Stimulated activated effector memory CD8-positive, alpha-beta T cell treated with anti-CD3 and anti-CD28 coated beads, Interleukin-12 subunit alpha, Interleukin-12 subunit beta, amount 100 ng/mL, for 72 hours (primary cell): Measurements from ENCODE around the gene TNRC6A.
"Not testable (repeated sequence)": the region's sequence is repeated elsewhere in the genome, so short reads cannot be mapped to it uniquely, and the experiment has no call there.

ENCODE experiments used
- ATAC-seq: fragments of 150-1000 bp; cut with Tn5 transposase; 2 replicates; pipeline ENCODE4 v1.10.0; 2021
- DNase-seq, 2 donors: peaks; one replicate each; pipeline ENCODE4 v3.0.0; 2021 to 2022; ENCODE audit warnings: low spot score in 2 of 2
- H3K27ac Mint-ChIP-seq: one replicate; pipeline ENCODE4 v1.8.0; 2022; ENCODE audit warnings: mild to moderate bottlenecking, mixed read lengths
- H3K36me3 Mint-ChIP-seq: one replicate; pipeline ENCODE4 v1.8.0; 2022; ENCODE audit warnings: mild to moderate bottlenecking, mixed read lengths
- H3K4me1 Mint-ChIP-seq: one replicate; pipeline ENCODE4 v1.8.0; 2022; ENCODE audit warnings: mixed read lengths
- H3K4me3 Mint-ChIP-seq: one replicate; pipeline ENCODE4 v1.8.0; 2022; ENCODE audit warnings: mild to moderate bottlenecking, mixed read lengths
- H3K9me3 Mint-ChIP-seq: one replicate; pipeline ENCODE4 v1.8.0; 2022; ENCODE audit warnings: mixed read lengths

Gene TNRC6A

GRCh38 chr16:24807301-24807700, 77.8 kb downstream of the TNRC6A start:
- no peak for ATAC-seq
- Mint-ChIP-seq H3K9me3 (no peaks in the 10 kb centered on the region), H3K4me1 (no peaks in the 10 kb centered on the region), H3K4me3 (no peak overlapping the region), H3K27ac (peak overlapping the region; percentile 53), H3K36me3 (peaks cover 100% of the 10 kb centered on the region)
- no peak for DNase-seq

- peaks cover 100% of the 10 kb centered on the region for H3K36me3 Mint-ChIP-seq
- no peaks in the 10 kb centered on the region for H3K4me1 Mint-ChIP-seq
- DNase-seq = no peak
- ATAC-seq = no peak
- H3K27ac Mint-ChIP-seq = no peak overlapping the region
- H3K4me3 Mint-ChIP-seq = no peak overlapping the region
- H3K9me3 Mint-ChIP-seq = no peaks in the 10 kb centered on the region
Measured at GRCh38 chr16:24810951-24811843, 81.7 kb downstream of the TNRC6A start.

- not testable (repeated sequence) for ATAC-seq, DNase-seq, H3K4me1 Mint-ChIP-seq, H3K27ac Mint-ChIP-seq, H3K4me3 Mint-ChIP-seq, H3K9me3 Mint-ChIP-seq
- peaks cover 100% of the 10 kb centered on the region for H3K36me3 Mint-ChIP-seq
Measured at GRCh38 chr16:24812813-24813212, 83.4 kb downstream of the TNRC6A start.

- H3K4me3 Mint-ChIP-seq = no peak overlapping the region
- peaks cover 100% of the 10 kb centered on the region for H3K36me3 Mint-ChIP-seq
- no peaks in the 10 kb centered on the region for H3K9me3 Mint-ChIP-seq
- no peak overlapping the region for H3K27ac Mint-ChIP-seq
- DNase-seq (no peak), ATAC-seq (no peak)
- H3K4me1 Mint-ChIP-seq = no peaks in the 10 kb centered on the region
Measured at GRCh38 chr16:24815021-24815420, 85.6 kb downstream of the TNRC6A start.

GRCh38 chr16:24816688-24817087, 87.2 kb downstream of the TNRC6A start:
- DNase-seq = no peak
- peak overlapping the region; percentile 54 for H3K27ac Mint-ChIP-seq
- H3K36me3 Mint-ChIP-seq = peaks cover 100% of the 10 kb centered on the region
- no peak for ATAC-seq
- H3K9me3 Mint-ChIP-seq = no peaks in the 10 kb centered on the region
- no peak overlapping the region for H3K4me3 Mint-ChIP-seq
- H3K4me1 Mint-ChIP-seq = no peaks in the 10 kb centered on the region

GRCh38 chr16:24819462-24820040, 90.1 kb downstream of the TNRC6A start:
- no peaks in the 10 kb centered on the region for H3K9me3 Mint-ChIP-seq
- ATAC-seq (no peak), DNase-seq (no peak)
- no peak overlapping the region for H3K4me3 Mint-ChIP-seq
- peak overlapping the region; percentile 81 for H3K27ac Mint-ChIP-seq
- peaks cover 100% of the 10 kb centered on the region for H3K36me3 Mint-ChIP-seq
- no peaks in the 10 kb centered on the region for H3K4me1 Mint-ChIP-seq

GRCh38 chr16:24820522-24820921, 91.1 kb downstream of the TNRC6A start:
- ATAC-seq (no peak), DNase-seq (no peak)
- Mint-ChIP-seq H3K36me3 (peaks cover 100% of the 10 kb centered on the region), H3K4me3 (no peak overlapping the region), H3K4me1 (no peaks in the 10 kb centered on the region), H3K9me3 (no peaks in the 10 kb centered on the region), H3K27ac (peak overlapping the region; percentile 81)

- no peak for ATAC-seq
- no peaks in the 10 kb centered on the region for H3K9me3 Mint-ChIP-seq
- H3K27ac Mint-ChIP-seq = peak overlapping the region; percentile 81
- no peaks in the 10 kb centered on the region for H3K4me1 Mint-ChIP-seq
- no peak overlapping the region for H3K4me3 Mint-ChIP-seq
- DNase-seq = no peak
- peaks cover 100% of the 10 kb centered on the region for H3K36me3 Mint-ChIP-seq
Measured at GRCh38 chr16:24821129-24821528, 91.7 kb downstream of the TNRC6A start.

GRCh38 chr16:24822542-24822941, 93.1 kb downstream of the TNRC6A start:
- DNase-seq = no peak
- Mint-ChIP-seq H3K4me3 (no peak overlapping the region), H3K4me1 (no peaks in the 10 kb centered on the region), H3K27ac (peak overlapping the region; percentile 81), H3K36me3 (peaks cover 97% of the 10 kb centered on the region), H3K9me3 (no peaks in the 10 kb centered on the region)
- ATAC-seq = no peak

GRCh38 chr16:24822974-24823373, 93.5 kb downstream of the TNRC6A start:
- Mint-ChIP-seq H3K9me3 (no peaks in the 10 kb centered on the region), H3K36me3 (peaks cover 93% of the 10 kb centered on the region), H3K4me1 (no peaks in the 10 kb centered on the region), H3K4me3 (no peak overlapping the region), H3K27ac (peak overlapping the region; percentile 81)
- ATAC-seq = peak; percentile 32
- DNase-seq = no peak

GRCh38 chr16:24825696-24826095, 96.2 kb downstream of the TNRC6A start:
- Mint-ChIP-seq H3K4me1 (no peaks in the 10 kb centered on the region), H3K27ac (peak overlapping the region; percentile 63), H3K9me3 (no peaks in the 10 kb centered on the region), H3K4me3 (no peak overlapping the region), H3K36me3 (peaks cover 76% of the 10 kb centered on the region)
- ATAC-seq (no peak), DNase-seq (no peak)

- H3K27ac Mint-ChIP-seq = peak overlapping the region; percentile 63
- ATAC-seq = no peak
- H3K4me3 Mint-ChIP-seq = no peak overlapping the region
- H3K4me1 Mint-ChIP-seq = no peaks in the 10 kb centered on the region
- H3K36me3 Mint-ChIP-seq = peaks cover 71% of the 10 kb centered on the region
- H3K9me3 Mint-ChIP-seq = no peaks in the 10 kb centered on the region
- DNase-seq = no peak
Measured at GRCh38 chr16:24826096-24826690, 96.7 kb downstream of the TNRC6A start.

GRCh38 chr16:24826817-24827566, 97.5 kb downstream of the TNRC6A start:
- H3K4me1 Mint-ChIP-seq = no peaks in the 10 kb centered on the region
- DNase-seq (no peak), ATAC-seq (no peak)
- no peak overlapping the region for H3K4me3 Mint-ChIP-seq
- peaks cover 63% of the 10 kb centered on the region for H3K36me3 Mint-ChIP-seq
- no peaks in the 10 kb centered on the region for H3K9me3 Mint-ChIP-seq
- peak overlapping the region; percentile 63 for H3K27ac Mint-ChIP-seq

- H3K4me3 Mint-ChIP-seq = no peak overlapping the region
- no peaks in the 10 kb centered on the region for H3K4me1 Mint-ChIP-seq
- peaks cover 41% of the 10 kb centered on the region for H3K36me3 Mint-ChIP-seq
- H3K9me3 Mint-ChIP-seq = no peaks in the 10 kb centered on the region
- no peak overlapping the region for H3K27ac Mint-ChIP-seq
- ATAC-seq (no peak), DNase-seq (no peak)
Measured at GRCh38 chr16:24829153-24829552, 99.7 kb downstream of the TNRC6A start.

GRCh38 chr16:24833352-24833751, 103.9 kb downstream of the TNRC6A start:
- ATAC-seq = no peak
- no peak overlapping the region for H3K4me3 Mint-ChIP-seq
- no peak for DNase-seq
- H3K4me1 Mint-ChIP-seq = no peaks in the 10 kb centered on the region
- no peaks in the 10 kb centered on the region for H3K9me3 Mint-ChIP-seq
- H3K27ac Mint-ChIP-seq = no peak overlapping the region
- peaks cover 10% of the 10 kb centered on the region for H3K36me3 Mint-ChIP-seq
